Stimulated activated CD8-positive, alpha-beta memory T cell treated with anti-CD3 and anti-CD28 coated beads, Interleukin-7, amount 100 ng/mL, for 4 hours (primary cell): Measurements from ENCODE around the gene GALNTL6.
"Not testable (repeated sequence)": the region's sequence is repeated elsewhere in the genome, so short reads cannot be mapped to it uniquely, and the experiment has no call there.

Experiments
- DNase-seq, 2 donors: peaks; one replicate each; pipeline ENCODE4 v3.0.0-alpha.2; 2020; ENCODE audit warnings: low read depth in 2 of 2

The GALNTL6 gene

GRCh38 chr4:172942840-172943239, 1129.6 kb downstream of the GALNTL6 start:
- DNase-seq: no peak

DNA sequence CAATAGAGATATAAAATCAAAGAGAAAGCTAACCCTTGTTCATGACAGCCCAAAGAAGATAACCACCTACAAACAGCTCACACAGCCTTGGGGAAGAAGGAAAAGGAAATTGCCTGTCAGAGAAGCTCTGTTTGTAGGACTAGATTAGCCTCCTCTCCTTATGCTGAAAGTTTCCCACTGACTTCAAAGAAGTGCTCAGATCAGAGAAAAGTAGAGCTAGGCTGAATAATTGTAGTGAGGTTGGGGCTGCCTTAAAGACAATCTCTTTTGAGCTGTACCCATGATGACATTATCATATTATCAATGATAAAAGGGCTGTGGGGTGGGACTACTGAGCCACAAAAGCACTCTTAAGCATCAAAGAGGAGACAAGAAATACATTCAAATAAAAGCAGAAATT, 1132.4 kb downstream of the GALNTL6 start:
- no peak for DNase-seq

DNA sequence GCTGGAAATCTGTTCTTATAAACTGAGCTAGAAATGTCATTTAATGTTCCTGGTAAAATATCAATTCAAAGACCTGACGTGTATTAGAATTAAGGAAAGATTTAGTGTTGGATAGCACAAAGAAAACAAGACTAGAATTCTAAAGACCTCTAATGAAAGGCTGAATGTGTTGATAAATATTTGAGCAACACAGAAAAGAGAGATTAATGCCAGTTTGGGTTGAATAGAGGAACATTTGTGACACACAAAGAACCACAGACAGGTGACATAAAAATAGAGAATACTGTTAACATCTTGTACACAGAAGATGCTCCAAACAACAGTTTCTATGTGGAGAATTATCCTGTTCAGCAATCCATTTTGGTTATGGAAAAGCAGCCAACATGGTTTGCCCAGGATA, 1133.3 kb downstream of the GALNTL6 start:
- no peak for DNase-seq

- no peak for DNase-seq
Observed at GRCh38 chr4:172947594-172947993, 1134.4 kb downstream of the GALNTL6 start.

- DNase-seq: no peak
Observed at GRCh38 chr4:172950990-172951389, 1137.8 kb downstream of the GALNTL6 start.

DNA sequence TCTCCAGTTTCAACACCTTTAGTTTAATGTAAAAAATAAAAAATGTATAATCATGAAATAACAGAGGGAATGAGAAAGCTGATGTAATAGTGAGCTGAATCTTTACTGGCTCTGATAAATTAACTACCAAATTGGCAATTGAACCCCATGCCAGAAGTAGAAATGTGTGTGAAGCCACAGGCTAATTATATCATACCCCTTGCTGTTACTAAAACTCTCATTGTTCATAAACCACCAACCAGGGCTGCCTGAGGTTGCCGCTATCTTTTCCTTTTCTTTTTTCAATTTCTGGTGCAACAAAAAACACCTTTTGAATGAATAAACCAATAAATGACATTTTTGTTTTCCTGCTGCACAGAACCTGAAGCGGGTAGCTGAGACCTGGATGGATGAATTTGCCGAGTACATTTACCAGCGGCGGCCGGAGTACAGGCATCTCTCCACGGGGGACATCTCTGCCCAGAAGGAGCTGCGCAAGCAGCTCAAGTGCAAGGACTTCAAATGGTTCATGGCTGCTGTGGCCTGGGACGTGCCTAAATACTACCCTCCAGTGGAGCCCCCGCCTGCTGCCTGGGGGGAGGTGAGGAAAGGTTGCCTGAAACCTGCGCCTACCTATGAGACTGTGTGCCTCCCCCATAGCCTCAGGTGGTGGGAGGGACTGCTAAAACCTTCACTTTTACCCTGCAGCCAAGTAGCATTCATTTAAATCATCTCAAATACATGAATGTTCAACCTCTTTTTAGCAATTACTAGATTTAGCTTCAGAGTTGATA, 1138.7 kb downstream of the GALNTL6 start:
- DNase-seq: no peak

DNA sequence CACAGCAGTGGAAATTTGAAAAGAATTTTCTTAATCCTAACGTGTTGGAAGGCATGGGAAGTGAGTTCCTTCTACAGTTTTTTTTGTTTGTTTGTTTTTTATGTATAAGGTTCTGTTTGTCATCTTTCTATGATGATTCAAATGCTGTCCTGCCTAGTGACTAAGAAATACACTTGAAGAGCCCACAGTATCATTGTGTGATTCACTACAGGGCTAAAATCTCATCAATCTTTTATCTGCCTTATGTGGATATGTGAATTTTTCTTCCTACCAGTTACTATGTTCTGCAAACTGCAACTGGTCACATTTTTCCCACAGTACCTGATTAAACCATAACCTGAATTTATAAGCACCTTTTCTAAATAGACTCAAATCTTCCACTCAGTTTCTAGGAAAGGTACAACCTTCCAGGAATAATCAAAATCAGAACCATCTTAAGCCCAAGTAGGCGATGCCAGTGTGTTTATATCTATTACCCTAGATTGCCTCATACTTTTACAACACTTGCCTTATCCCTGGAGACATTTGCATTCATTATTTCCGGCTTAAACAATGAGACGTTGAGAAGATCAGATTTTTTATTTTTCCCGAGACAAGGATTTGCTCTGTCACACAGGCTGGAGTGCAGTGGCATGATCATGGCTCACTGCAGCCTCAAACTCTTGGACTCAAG, 1140.8 kb downstream of the GALNTL6 start:
- DNase-seq: no peak

- not testable (repeated sequence) for DNase-seq
Observed at GRCh38 chr4:172956340-172956739, 1143.1 kb downstream of the GALNTL6 start.

GRCh38 chr4:172957216-172957615, 1144.0 kb downstream of the GALNTL6 start:
- no peak for DNase-seq

DNA sequence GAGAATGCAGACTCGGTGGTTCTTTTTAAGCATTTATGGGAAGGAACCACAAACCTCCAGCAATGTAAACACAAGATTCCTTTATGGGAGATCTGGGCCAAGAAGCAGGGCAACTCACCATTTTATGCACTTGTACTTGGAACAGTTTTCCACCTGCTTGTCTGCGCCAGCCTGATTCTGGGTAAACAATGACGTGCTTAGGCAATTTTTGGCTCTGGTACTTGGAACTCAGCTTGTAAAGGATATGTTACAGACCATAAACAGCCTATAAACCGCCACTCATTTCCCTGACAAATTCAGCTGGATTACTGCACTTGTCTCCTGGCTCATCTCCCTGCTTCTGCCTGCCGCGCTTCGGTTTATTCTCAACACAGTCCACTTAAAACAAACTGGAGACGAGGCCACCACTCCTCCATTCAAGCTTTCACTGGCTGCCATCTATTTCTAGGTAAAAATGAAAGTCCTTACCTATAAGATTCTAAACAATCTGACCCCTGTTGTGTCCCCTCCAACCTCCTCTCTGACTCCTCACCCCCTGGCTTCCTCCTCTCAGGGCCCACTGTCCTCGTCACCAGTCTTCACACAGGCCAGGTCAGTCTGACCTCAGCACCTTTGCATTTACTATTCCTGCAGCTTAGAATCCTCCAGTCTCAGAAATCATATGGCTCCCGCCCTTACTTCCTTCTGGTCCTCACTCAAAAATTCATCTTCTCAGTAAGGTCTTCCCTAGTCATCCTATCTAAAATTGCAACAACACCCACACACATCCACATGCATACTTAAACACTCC, 1149.6 kb downstream of the GALNTL6 start:
- no peak for DNase-seq

GRCh38 chr4:172963498-172964294, 1150.5 kb downstream of the GALNTL6 start:
- no peak for DNase-seq

DNA sequence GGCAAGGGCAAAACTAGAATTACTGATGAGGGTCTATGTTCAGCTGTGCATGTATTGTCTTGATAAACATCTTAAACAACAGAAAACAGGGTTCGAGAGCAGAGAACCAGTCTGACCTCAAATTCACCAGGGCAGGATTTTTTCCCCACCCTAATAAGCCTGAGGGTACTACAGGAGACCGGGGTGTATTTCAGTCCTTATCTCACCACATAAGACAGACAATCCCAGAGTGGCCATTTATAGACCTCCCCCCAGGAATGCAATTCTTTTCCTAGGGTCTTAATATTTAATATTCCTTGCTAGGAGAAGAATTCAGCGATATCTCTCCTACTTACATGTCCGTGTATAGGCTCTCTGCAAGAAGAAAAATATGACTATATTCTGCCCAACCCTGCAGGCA, 1157.0 kb downstream of the GALNTL6 start:
- DNase-seq: not testable (repeated sequence)

DNA sequence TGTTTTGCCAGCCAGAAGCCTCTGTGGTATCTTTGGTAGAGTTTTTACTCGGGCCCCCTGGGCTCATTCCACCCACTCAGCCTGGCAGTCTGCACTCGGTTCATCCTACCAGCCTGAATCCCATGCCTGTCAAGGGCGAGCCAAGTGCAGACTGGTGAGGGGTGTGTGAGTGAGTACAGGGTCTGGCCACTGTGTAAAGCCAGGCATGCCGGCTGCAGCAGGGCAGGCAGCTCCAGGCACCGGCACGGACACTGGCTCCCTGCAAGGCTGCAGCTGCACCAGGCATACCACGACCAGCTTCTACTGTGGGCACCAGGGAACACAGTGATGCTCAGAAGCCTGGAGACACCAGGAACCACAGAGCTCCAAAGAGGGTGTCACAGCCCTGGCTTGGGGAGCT, 1161.4 kb downstream of the GALNTL6 start:
- DNase-seq: no peak

DNA sequence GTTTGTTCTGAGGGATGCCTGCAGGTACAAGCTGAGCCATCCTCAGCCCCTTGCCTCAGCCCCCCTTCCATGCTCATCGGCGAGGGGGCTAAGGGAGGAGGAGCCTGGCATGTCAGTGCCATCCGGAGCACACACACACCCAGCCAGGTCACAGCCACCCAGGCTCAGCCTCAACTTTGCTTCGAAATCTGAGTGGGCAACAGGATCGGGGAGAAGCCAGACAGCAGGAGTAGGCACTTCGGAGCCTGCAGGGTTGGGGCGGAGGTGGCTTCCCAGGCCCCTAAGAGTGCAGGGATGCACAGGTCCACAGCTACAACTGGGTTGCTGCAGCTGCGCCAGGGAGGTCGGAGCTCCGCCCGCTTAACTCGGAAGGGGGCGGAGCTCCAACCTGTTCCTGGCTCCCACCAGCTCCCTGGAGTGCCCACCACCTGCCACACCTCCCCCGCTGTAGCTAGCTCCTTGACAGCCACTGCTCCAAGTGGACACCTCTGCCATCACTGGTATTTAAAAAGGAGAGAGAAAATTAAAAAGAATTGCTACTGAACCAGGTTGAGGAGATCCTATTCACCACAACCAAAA, 1162.5 kb downstream of the GALNTL6 start:
- DNase-seq: no peak

GRCh38 chr4:172977491-172978041, 1164.4 kb downstream of the GALNTL6 start:
- not testable (repeated sequence) for DNase-seq

GRCh38 chr4:172978848-172979247, 1165.6 kb downstream of the GALNTL6 start:
- DNase-seq: no peak

- DNase-seq: no peak
Observed at GRCh38 chr4:172979332-172979731, 1166.1 kb downstream of the GALNTL6 start.

GRCh38 chr4:172980219-172980618, 1167.0 kb downstream of the GALNTL6 start:
- DNase-seq: no peak

DNA sequence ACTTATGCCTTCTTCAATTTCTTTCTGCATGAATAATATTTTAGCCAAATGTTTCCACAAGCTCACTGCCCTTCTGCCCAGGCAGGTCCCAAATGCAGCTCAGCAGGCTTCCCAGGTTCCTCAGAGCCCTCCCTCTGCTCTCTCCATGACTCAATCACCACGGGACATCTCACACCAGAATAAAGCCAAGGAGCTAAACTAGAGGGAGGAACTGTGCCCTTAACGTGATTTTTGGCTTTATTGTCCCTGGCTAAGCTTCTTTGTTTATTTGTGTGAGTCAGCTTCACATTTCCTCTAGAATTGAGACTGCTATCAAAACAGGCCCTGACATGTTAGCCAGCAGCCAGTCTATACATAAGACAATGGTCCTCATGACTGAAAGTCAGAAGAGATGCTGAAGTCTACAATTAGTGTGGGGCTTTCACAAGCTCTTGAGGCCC, 1169.0 kb downstream of the GALNTL6 start:
- no peak for DNase-seq

DNA sequence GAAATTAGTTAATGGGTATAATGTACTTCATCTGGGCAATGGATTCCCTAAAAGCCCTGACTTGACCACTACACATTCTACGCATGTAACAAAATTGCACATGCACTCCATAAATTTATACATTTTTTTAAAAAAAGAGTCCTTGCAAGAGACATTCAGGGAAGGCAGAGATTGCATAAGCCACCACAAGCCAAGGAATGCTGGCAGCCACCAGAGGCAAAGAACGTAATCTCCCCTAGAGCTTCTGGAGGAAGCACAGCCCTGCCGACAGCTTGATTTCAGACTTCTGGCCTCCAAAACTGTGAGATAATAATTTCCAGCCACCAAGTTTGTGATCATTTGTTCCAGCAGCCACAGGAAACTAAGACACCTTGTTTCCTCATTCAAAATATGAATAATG, 1169.8 kb downstream of the GALNTL6 start:
- no peak for DNase-seq

DNA sequence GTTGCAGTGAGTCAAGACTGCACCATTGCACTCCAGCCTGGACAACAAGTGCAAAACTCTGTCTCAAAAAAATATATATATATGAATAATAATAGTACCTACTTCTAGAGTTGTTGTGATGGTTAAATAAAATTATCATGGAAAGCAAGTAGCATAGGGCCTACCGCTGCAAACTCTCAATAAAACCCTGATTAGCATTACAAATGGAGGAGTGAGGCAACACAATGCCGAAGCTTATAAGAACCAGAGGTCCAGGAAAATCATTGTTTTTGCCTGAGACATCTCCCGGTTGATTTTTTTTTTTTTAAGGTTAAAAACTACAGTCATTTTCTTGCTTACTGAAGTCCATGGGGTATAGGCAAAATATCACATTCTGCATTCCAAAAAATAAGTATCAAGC, 1170.4 kb downstream of the GALNTL6 start:
- DNase-seq: no peak
